GM23248 (cell line): ENCODE data around the gene C2CD4C.
"Not testable (repeated sequence)": the region's sequence is repeated elsewhere in the genome, so short reads cannot be mapped to it uniquely, and the experiment has no call there.

Experiments
- EZH2 ChIP-seq: fragments of 200-600 bp; sonication (generic); IDR thresholded peaks from 2 replicates; pipeline ENCODE4 v1.6.1; 2018; ENCODE audit warnings: antibody characterized with exemption, mild to moderate bottlenecking; ENCODE audit not compliant: insufficient read depth, poor library complexity, severe bottlenecking
- EZH2phosphoT487 ChIP-seq: fragments of 200-600 bp; sonication (generic); IDR thresholded peaks from 2 replicates; pipeline ENCODE4 v1.6.1; 2018; ENCODE audit warnings: antibody characterized with exemption, moderate library complexity, mild to moderate bottlenecking, low read depth; ENCODE audit not compliant: insufficient read depth

DNA sequence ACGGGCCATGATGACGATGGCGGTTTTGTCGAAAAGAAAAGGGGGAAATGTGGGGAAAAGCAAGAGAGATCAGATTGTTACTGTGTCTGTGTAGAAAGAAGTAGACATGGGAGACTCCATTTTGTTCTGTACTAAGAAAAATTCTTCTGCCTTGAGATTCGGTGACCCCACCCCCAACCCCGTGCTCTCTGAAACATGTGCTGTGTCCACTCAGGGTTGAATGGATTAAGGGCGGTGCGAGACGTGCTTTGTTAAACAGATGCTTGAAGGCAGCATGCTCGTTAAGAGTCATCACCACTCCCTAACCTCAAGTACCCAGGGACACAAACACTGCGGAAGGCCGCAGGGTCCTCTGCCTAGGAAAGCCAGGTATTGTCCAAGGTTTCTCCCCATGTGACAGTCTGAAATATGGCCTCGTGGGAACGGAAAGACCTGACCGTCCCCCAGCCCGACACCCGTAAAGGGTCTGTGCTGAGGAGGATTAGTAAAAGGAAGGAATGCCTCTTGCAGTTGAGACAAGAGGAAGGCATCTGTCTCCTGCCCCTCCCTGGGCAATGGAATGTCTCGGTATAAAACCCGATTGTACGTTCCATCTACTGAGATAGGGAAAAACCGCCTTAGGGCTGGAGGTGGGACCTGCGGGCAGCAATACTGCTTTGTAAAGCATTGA lies 22.2 kb downstream of the C2CD4C start:
- not testable (repeated sequence) for TF ChIP-seq EZH2, EZH2phosphoT487
